ENCODE results near the gene CXCL10. TPM values are rescaled to one million over a fixed set of nuclear protein-coding genes. Genes with fewer than 3 reads are reported as not detected.

Gene CXCL10
- total and polyA plus RNA-seq, 2 of the 4 experiments (the other 2 are of a cell fraction), result 0.15 to 0.18 TPM

DNA sequence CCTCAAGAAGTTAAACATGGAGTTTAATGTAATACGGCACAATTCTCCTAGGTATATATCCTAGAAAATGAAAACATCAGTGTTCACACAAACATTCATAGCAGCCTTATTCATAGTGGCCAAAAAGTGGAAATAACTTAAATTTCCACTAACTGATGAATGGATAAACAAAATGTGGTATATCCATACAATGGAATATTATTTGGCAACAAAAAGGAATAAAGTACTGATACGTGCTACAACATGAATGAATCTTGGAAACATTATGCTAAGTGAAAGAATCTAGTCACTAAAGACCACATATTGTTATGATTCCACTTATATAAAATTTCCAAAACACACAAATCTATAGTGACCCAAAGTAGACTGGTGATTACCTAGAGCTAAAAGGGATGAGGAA is 47.1 kb downstream of the CXCL10 start:
- BruUV-seq (replicated peaks), result no TSS peak
- Histone ChIP-seq H3K4ac (ENCODE audit: low read depth, low read length) (no peak overlapping the region), H3K9me3 (ENCODE audit: control insufficient read depth, insufficient read depth, low read length) (no peaks in the 10 kb centered on the region), H2AFZ (replicated peaks; ENCODE audit: low read length, poor library complexity) (no peak overlapping the region), H2BK20ac (ENCODE audit: low read depth, low read length) (no peak overlapping the region), H2BK15ac (ENCODE audit: low read depth, low read length) (no peak overlapping the region), H3K14ac (replicated peaks; ENCODE audit: low read depth, low read length) (no peak overlapping the region), H3K27ac (ENCODE audit: insufficient read depth, low read length) (no peak overlapping the region), H2AK9ac (replicated peaks; ENCODE audit: low read depth, low read length, poor library complexity) (no peak overlapping the region), H2BK5ac (ENCODE audit: low read depth, low read length, poor library complexity, severe bottlenecking) (no peak overlapping the region), H4K20me1 (ENCODE audit: insufficient read depth, low read length) (no peaks in the 10 kb centered on the region; the same call in 1 of the 2 replicates), H3K4me3 (ENCODE audit: insufficient read depth, low read depth, low read length) (no peak overlapping the region), H3K18ac (ENCODE audit: low read depth, low read length) (no peak overlapping the region), H4K91ac (ENCODE audit: insufficient read depth, low read depth, low read length) (no peak overlapping the region), H3K27me3 (ENCODE audit: control insufficient read depth, insufficient read depth, low read length) (no peaks in the 10 kb centered on the region), H3K79me1 (ENCODE audit: low read depth in 1 of 2, low read length in 2 of 2) (peaks cover 0 to 15% of the 10 kb centered on the region in 2 experiments), H3K36me3 (ENCODE audit: control insufficient read depth, insufficient read depth, low read length) (peaks cover 46% of the 10 kb centered on the region), H3K4me2 (ENCODE audit: low read depth, low read length) (no peak overlapping the region), H3K56ac (ENCODE audit: extremely low read depth, insufficient read depth, low read length) (no peak overlapping the region), H2BK120ac (ENCODE audit: low read depth, low read length) (no peak overlapping the region), H3K9me1 (ENCODE audit: insufficient read depth, low read length) (no peaks in the 10 kb centered on the region), H2AK5ac (ENCODE audit: low read depth, low read length) (no peak overlapping the region), H3K9ac (ENCODE audit: low read depth, low read length) (no peak overlapping the region), H4K5ac (ENCODE audit: low read depth, low read length) (no peak overlapping the region), H3K23ac (ENCODE audit: low read depth, low read length) (no peak overlapping the region), H4K8ac (ENCODE audit: low read depth in 2 of 2, low read length in 2 of 2) (no peak overlapping the region), H3K4me1 (ENCODE audit: control insufficient read depth, insufficient read depth, low read length) (no peaks in the 10 kb centered on the region)
- WGBS, 2 experiments (ENCODE audit: extremely low coverage in 2 of 2, insufficient read length in 1 of 2), result no CpG with 5 or more reads among the region's 2 CpGs
- ChIA-PET POLR2A (ENCODE audit: unreplicated experiment) (no interaction called here), CTCF (no interaction called here)
- no peak for ATAC-seq (ENCODE audit: low read depth)
- TF ChIP-seq CHD1 (IDR thresholded peaks at IDR 0.05; ENCODE audit: low read depth, low read length) (no peak), POLR2A (IDR thresholded peaks at IDR 0.05; ENCODE audit: low read depth, low read length) (no peak), MAZ (IDR thresholded peaks at IDR 0.05; ENCODE audit: borderline replicate concordance, low read depth, low read length) (no peak), MXI1 (IDR thresholded peaks at IDR 0.05; ENCODE audit: borderline replicate concordance, low read depth, low read length) (no peak), RFX5 (IDR thresholded peaks at IDR 0.05; ENCODE audit: low read depth, low read length) (no peak)
- TF ChIP-seq, protein P1, sequence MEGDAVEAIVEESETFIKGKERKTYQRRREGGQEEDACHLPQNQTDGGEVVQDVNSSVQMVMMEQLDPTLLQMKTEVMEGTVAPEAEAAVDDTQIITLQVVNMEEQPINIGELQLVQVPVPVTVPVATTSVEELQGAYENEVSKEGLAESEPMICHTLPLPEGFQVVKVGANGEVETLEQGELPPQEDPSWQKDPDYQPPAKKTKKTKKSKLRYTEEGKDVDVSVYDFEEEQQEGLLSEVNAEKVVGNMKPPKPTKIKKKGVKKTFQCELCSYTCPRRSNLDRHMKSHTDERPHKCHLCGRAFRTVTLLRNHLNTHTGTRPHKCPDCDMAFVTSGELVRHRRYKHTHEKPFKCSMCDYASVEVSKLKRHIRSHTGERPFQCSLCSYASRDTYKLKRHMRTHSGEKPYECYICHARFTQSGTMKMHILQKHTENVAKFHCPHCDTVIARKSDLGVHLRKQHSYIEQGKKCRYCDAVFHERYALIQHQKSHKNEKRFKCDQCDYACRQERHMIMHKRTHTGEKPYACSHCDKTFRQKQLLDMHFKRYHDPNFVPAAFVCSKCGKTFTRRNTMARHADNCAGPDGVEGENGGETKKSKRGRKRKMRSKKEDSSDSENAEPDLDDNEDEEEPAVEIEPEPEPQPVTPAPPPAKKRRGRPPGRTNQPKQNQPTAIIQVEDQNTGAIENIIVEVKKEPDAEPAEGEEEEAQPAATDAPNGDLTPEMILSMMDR (conservative IDR thresholded peaks at IDR 0.05; ENCODE audit: low read depth, low read length), result no peak
- TF ChIP-seq, protein P2, sequence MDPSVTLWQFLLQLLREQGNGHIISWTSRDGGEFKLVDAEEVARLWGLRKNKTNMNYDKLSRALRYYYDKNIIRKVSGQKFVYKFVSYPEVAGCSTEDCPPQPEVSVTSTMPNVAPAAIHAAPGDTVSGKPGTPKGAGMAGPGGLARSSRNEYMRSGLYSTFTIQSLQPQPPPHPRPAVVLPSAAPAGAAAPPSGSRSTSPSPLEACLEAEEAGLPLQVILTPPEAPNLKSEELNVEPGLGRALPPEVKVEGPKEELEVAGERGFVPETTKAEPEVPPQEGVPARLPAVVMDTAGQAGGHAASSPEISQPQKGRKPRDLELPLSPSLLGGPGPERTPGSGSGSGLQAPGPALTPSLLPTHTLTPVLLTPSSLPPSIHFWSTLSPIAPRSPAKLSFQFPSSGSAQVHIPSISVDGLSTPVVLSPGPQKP (IDR thresholded peaks at IDR 0.05; ENCODE audit: borderline replicate concordance, low read depth, low read length), result no peak
- intact Hi-C loops (cut with micrococcal nuclease), result loop anchor here (1.0 to 10.0 kb wide), 2 partner anchors 9 to 321 kb away; no protein-coding TSS in a partner anchor
- no peak for DNase-seq
- dilution Hi-C loops (cut with HindIII; ENCODE audit: low sequenced_read_pairs, unreplicated experiment), result no loop called here
- in situ Hi-C loops (cut with MboI; ENCODE audit: low sequenced_read_pairs), result no loop called here
